HG03457 (cell line): ENCODE measurements around the gene TUBA3D.
"Not testable (repeated sequence)": the region's sequence is repeated elsewhere in the genome, so short reads cannot be mapped to it uniquely, and the experiment has no call there.

Experiments used
- ATAC-seq: cut with Tn5 transposase; IDR thresholded peaks from one replicate; pipeline ENCODE4 v1.9.1; 2021; ENCODE audit warnings: moderate number of reproducible peaks; ENCODE audit not compliant: unreplicated experiment

TUBA3D gene

DNA sequence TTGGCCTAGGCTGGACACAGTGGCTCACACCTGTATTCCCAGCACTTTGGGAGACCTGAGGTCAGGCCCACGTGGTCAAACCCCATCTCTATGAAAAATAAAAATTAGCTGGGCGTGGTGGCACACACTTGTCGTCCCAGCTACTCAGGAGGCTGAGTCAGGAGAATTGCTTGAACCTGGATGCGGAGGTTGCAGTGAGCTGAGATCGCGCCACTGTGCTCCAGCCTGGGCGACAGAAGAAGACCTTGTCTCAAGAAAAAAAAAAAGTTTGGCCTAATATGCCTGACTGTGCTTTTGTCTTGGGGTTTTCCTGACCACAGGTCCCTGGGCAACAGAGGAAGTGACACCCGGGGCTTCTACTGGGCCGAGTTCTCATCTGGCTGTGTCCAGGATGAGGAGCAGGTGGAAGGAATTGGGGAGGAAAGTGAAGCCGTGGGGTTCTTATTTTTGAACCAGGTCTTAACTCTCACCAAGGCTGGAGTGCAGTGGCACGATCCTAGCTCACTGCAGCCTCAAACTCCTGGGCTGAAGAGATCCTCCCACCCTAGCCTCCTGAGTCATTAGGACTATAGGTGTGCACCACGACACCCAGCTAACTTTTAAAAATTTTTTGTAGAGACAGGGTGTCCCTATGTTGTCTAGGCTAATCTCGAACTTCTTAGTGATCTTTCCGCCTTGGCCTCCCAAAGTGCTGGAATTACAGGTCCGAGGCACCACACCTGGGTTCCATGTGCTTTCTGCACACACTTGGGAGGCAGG, 38.7 kb downstream of the TUBA3D start:
- peak; percentile 82 for ATAC-seq

- not testable (repeated sequence) for ATAC-seq
Measured at GRCh38 chr2:131515235-131515634, 39.3 kb downstream of the TUBA3D start.

DNA sequence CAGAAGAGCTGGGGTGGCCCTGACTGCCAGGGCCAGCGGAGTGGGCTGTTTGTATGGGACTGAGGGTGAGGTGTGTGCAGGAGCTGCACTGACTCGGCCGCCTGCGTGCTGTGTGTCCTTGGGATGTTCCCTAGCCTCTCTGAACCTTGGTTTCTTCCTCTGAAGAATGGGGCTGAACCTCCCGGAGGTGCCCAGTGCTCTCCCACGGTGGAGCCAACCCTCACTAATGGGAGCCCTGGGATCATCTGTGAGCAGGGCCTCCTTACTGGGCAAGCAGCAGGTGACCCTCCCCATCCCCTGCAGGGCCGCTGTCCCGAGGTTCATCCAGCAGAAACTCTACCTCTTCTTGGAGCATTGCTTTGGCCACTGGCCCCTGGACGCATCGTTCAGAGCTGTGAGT, 40.1 kb downstream of the TUBA3D start:
- ATAC-seq, result no peak

- not testable (repeated sequence) for ATAC-seq
Measured at GRCh38 chr2:131516621-131517020, 40.7 kb downstream of the TUBA3D start.

- no peak for ATAC-seq
Measured at GRCh38 chr2:131517106-131517831, 41.4 kb downstream of the TUBA3D start.

DNA sequence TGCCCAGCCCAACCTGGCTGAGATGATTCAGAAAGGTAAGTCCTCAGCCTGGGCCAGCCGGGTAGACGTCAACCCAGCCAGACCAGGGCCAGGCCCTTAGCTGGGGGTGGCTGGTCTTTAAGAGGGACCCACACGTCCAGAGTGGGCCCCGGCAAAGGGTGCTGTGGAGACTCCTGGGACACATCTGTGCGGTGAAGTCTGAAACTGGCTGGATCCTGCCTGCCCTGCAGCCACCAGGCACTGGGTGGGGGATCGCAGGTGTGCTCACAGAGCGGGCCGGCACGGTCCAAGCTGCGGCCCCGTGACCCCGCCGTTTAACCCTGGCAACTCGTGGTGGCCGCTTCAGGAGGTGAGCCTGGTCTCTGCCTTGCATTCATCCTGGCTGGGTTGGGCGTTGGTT, 41.9 kb downstream of the TUBA3D start:
- ATAC-seq, result not testable (repeated sequence)

DNA sequence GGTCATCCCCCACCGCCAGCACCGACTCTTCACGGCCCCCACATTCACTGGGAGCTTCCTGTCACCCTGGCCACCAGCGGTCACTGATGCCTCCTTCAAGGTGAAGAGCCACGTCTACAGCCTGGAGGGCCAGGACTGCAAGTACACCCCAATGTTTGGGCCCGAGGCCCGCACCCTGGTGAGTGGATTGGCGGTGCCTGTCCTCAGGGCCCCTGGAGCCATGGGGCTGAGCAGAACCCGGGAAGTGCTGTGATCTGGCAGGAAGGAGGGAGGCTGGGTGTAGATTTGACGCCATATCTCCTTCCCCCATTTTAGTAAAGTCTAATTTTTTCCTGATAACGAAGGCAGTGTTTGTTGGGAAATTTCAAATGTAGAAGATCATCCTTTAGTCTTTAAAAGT, 42.6 kb downstream of the TUBA3D start:
- ATAC-seq, result not testable (repeated sequence)

DNA sequence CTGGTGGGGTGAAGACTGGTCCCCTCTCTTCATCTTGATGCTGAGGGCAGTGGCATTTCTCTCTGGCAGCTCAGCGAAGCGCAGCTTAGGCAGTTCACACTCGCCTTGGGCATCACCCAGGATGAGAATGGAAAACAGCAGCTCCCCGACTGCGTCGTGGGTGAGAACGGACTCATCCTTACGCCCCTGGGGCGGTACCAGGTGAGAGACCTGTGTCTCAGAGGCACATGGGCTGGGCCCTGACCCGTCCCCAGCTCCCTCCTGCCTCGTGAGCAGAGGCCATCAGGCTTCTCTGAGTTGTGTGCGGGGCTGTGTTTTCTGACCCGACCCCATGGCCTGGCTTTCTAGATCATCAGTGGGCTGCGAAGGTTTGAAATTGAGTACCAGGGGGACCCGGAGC, 43.5 kb downstream of the TUBA3D start:
- ATAC-seq, result no peak

GRCh38 chr2:131519871-131520470, 44.1 kb downstream of the TUBA3D start:
- not testable (repeated sequence) for ATAC-seq

DNA sequence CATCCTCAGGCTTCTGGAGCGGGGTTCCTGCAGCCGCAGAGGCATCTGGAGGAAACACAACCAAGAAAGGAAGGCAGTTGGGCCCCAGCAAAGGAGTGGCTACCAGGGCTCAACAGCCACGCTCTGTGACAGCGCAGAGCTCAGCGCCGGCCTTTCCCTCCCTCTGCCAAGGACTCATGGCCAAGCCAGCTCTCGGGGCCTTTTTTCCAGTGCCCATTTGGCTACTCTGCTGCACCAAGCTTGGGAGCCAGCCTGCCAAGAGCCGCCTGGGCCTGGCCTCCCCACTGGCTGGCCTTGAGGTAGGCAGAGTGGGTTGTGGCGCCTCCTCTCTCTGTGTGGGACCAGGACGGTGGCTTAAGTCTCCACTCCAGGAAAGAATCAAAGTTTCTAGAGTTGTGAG, 44.6 kb downstream of the TUBA3D start:
- ATAC-seq, result no peak

GRCh38 chr2:131521524-131521923, 45.6 kb downstream of the TUBA3D start:
- ATAC-seq, result not testable (repeated sequence)

DNA sequence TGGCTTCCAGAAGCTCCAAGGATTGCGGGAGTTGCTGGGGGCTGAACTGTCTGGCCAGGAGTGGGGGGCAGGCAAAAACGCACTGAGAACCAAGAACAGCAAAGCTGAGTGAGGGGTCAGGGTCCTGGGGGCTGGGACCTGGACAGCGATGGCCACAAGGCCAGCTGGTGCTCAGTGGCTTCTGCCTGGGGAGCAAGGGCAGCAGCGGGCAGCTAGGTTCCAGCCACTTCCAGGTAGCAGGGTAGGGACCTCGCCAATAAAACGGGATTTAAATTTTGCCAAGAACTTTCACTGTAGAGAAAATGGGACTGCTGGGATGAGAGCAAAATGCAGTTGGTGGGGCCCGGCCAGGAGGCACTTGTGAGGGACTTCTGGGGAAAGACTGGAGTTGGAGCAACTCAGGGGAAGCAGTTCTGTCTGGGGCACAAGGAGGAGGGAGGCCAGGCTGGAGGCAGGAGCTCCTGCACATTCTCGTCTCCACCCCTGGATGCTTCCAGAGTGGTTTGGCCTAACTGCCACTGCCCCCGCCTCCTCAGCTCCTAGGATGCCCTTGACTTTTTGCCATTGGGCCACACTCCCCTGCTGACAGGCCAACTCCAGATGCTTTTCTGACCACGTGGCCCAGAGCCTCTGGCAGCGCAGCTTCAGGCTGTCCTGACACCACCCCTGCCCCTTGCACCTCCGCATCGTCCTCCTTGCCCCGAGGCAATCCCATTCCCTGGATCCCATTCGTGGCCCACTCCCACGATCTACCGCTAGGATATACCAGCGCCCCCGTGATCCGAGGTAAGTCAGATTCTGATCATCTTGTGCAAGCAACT, 46.3 kb downstream of the TUBA3D start:
- ATAC-seq, result no peak

GRCh38 chr2:131525256-131525655, 49.3 kb downstream of the TUBA3D start:
- ATAC-seq, result not testable (repeated sequence)

- peak; percentile 95 for ATAC-seq
Measured at GRCh38 chr2:131527131-131528001, 51.4 kb downstream of the TUBA3D start, which contains the start of gene CCDC74A. CCDC74A (plus strand) TSS chr2:131527888; CDS start chr2:131527971, 83 bp downstream.

DNA sequence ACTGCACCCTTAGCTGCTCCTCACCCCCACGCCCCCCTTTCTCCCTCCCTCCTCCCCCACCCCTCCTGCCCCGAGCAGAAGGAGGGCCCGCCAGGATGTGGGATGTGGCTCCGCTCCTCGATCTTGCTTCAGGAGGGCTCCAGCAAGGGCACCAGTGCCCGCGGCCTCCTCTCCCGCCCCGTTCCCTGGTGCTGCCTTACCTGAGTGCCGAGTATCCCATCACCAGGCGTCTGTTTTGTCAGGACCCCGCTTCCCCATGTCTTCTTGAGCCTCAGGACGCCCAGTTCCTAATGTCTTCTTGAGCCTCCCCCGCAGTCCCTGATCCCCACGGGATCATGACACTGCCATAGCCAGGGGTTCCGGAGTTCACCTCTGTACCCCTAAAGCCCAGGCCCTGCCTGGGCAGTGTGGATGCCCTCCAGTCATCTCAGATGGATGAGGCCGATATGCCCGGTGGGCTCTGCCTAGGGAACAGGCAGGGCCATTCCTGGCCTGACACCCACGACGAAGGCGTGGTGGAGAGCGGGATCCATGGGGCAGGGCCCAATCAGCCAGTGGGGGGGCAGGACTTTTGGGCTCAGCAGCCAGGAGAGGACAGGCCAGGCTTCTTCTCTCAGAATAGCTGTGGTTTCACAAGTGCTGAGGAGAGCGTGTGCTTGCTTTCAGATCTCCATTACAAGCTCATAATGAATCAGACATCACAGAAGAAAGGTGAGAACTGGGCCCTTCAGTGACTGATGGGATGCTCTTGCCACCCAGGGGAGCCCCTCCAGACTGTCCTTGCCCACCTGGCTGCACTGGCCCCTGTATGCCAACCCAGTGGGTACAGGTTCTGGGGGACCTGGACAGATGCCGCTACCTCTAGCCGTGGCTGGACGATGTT, 53.3 kb downstream of the TUBA3D start:
- ATAC-seq, result peak; percentile 42

DNA sequence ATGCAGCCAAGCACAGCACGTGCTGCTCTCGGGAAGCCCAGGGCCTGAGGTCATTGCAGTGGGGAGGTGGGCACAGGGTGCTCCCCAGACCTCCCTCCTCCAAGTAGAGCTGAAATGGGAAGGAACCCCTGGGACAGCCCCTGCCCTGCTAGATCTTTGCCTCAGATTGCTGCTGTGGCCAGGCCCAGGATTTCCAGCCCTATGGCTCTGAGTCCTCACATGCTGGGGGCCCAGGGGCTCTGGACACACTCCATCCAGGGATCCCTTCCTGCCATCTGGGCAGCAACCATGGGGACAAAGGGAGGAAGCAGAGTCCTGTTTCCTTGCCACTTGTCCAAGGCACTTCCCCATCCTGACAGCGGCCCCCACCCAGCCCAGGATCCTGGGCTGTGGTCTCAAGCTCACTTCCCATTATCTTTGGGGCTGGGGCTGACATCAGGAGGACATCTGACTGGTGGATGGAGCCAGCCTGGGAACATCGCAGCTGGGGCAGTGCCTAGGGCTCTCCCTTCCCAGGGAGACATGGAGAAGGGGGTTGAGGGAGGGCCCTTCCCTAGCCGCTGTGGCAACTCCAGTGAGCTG, 54.0 kb downstream of the TUBA3D start:
- ATAC-seq, result not testable (repeated sequence)

- ATAC-seq, result not testable (repeated sequence)
Measured at GRCh38 chr2:131530626-131531344, 54.9 kb downstream of the TUBA3D start.
